ENCODE measurements around the gene PLCB1.

PLCB1 gene

DNA sequence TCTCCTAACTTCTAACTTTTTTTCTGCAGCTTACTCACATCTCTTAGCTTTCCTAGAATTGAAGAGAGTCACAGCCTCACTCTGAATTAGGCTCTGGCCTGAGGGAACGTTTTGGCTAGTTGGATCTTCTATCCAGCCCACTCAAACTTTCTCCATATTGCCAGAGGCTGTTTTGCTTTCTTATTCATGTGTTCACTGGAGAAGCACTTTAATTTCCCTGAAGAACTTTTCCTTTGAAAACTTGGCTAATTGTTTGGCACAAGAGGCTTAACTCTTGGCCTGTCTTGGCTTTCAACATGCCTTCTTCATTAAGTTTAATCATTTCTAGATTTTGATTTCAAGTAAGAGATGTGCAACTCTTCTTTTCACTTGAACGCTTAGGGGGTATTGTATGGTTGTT lies 798.7 kb downstream of the PLCB1 start:
- DNase-seq, result no peak
- TF ChIP-seq POLR2A (IDR thresholded peaks at IDR 0.05; ENCODE audit: low read length) (no peak), GATA1 (IDR thresholded peaks at IDR 0.05; ENCODE audit: low read depth, low read length) (no peak)

DNA sequence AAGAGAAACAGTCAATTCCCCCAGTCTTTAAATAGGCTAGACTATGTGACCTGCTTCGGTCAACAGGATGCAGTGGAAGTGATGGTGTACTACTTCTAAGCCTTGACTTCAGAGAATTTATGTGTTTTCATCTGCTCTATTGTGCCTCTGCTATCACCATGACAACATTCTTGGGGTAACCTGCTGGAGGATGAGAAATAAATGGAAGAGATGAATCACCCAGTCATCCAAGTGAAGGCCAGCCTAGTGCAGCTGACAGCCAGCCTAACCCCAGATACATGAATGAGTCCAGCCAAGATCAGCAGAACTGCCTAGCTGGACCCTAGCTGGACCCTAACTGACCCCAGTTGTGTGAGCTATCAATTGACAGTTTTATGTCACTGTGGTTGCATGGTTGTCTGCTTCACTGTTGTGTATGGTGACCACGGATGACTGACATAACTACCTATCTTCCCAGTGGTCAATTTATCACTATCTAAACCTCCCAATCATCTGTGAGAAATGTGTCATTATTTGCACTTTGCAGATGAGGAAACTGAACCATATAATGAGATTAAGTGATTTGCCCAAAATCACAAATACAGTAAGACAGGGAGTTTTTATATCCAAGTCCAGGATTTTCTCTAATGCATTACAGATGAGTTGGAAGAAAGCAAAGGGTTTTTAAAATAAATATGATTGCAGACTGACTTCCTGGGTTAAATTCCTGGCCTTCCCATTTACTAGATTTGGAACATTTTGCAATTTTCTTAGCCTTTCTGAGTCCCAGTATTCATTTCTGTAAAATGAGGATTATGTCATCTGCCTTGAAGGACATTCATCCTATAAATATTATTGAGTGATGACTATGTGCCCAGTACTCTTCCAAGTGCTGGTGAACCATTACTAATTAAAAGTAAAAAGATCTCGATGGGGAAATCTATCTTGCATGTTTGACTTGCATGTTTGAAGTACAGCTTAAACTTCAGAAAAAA lies 800.4 kb downstream of the PLCB1 start:
- no peak for TF ChIP-seq GATA1 (IDR thresholded peaks at IDR 0.05; ENCODE audit: low read depth, low read length)
- no peak for TF ChIP-seq POLR2A (IDR thresholded peaks at IDR 0.05; ENCODE audit: low read length)
- DNase-seq, result no peak

DNA sequence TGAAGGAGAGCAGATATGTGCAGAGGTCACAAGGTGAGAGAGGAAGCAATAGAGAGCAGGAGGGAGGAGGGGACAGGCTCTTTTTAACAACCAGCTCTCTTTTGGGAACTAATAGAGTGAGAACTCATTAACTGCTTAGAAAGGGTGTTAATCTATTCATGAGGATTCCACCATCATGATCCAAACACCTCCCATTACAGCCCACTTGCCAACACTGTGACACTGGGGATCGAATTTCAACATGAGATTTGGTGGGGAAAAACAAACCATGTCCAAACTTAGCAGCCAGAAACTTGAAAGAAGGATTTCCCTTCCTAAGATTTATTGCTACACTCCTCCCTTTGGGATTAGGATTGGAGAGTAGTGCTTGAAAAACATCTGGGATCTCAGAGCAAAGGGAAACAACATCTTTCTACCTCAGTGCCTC lies 801.3 kb downstream of the PLCB1 start:
- no peak for DNase-seq
- TF ChIP-seq POLR2A (IDR thresholded peaks at IDR 0.05; ENCODE audit: low read length), result no peak
- no peak for TF ChIP-seq GATA1 (IDR thresholded peaks at IDR 0.05; ENCODE audit: low read depth, low read length)

DNA sequence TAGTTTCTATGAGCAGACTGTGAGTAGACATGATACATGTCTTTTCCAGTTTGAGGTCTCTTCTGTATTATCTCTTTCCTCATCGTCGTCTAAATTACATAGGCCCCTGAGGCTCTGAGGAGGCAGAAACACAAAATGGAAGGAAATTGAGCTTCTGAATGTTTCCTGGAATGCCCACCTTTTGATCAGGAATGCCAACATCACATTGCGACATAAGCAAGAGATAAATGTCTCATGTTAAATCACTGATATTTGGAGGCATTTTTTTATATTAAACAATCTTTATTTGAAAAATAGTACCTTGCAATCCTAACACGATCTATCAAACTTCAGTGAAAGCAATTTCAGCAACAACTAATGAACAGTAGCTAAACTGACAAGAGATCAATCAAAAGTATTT lies 802.3 kb downstream of the PLCB1 start:
- DNase-seq, result no peak
- TF ChIP-seq POLR2A (IDR thresholded peaks at IDR 0.05; ENCODE audit: low read length), result no peak
- no peak for TF ChIP-seq GATA1 (IDR thresholded peaks at IDR 0.05; ENCODE audit: low read depth, low read length)
